ENCODE measurements around the gene CD164.

DNA sequence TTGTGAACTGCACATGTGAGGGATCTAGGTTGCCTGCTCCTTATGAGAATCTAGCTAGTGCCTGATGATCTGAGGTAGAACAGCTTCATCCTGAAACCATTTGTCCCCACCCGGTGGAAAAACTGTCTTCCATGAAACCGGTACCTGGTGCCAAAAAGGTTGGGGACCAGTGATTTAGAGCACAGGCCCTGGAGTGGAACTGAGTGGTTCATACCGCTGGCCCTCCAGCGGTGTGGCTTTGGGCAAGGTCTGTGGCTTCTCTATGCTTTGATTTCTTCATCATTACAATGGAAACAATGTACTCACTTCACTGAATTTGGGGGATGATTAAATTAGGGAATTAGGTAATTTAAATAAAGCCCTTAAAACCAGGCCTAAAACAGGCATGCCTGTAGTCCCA, 36.3 kb downstream of the CD164 start:
- TF ChIP-seq POLR2AphosphoS5 (IDR thresholded peaks at IDR 0.05; ENCODE audit: low read depth, low read length) (no peak), FOXP2 (optimal IDR thresholded peaks at IDR 0.05; ENCODE audit: borderline replicate concordance, extremely low read depth, extremely low read length, insufficient read depth) (no peak), REST (IDR thresholded peaks at IDR 0.05; ENCODE audit: insufficient read depth in 1 of 2, low read depth in 2 of 2, low read length in 2 of 2) (no peak)
